Activated T-cell treated with anti-CD3 and anti-CD28 coated beads for 1 hour (primary cell): ENCODE measurements around the gene CYSRT1.
"Not testable (repeated sequence)": the region's sequence is repeated elsewhere in the genome, so short reads cannot be mapped to it uniquely, and the experiment has no call there.

Source experiments
- DNase-seq: peaks from one replicate; pipeline ENCODE4 v3.0.0-alpha.2; 2020; ENCODE audit warnings: low read depth

CYSRT1 gene

GRCh38 chr9:137252555-137253506 is 27.9 kb downstream of the CYSRT1 start:
- no peak for DNase-seq

GRCh38 chr9:137253717-137254623 is 29.0 kb downstream of the CYSRT1 start:
- DNase-seq = no peak

- peak; percentile 98 for DNase-seq
These were observed 29.9 kb downstream of the CYSRT1 start, which contains the start of gene NELFB for GRCh38 chr9:137254624-137255447. TSS of gene NELFB (plus strand) at chr9:137255327.

- no peak for DNase-seq
These were observed 30.6 kb downstream of the CYSRT1 start for GRCh38 chr9:137255448-137256114.

DNA sequence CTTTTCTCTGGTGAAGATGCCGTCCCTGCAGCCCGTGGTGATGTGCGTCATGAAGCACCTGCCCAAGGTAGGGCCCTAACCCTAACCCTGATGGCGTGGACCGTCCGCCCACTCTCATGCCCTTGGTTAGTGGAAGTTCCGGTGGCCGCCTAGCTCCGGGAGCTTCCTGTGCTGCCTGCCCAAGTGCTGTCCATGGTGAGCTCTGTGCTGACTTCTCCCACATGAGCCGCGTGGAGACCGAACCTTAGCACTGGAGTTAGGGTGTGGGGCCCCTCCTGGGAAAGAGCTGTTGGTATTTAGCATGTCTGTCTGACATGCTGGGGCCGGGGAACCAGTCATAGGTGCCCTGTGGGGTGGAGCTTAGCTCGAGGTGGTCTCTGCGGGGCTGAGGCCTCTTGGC is 31.4 kb downstream of the CYSRT1 start:
- DNase-seq = no peak

GRCh38 chr9:137256856-137257255 is 31.9 kb downstream of the CYSRT1 start:
- no peak for DNase-seq

DNA sequence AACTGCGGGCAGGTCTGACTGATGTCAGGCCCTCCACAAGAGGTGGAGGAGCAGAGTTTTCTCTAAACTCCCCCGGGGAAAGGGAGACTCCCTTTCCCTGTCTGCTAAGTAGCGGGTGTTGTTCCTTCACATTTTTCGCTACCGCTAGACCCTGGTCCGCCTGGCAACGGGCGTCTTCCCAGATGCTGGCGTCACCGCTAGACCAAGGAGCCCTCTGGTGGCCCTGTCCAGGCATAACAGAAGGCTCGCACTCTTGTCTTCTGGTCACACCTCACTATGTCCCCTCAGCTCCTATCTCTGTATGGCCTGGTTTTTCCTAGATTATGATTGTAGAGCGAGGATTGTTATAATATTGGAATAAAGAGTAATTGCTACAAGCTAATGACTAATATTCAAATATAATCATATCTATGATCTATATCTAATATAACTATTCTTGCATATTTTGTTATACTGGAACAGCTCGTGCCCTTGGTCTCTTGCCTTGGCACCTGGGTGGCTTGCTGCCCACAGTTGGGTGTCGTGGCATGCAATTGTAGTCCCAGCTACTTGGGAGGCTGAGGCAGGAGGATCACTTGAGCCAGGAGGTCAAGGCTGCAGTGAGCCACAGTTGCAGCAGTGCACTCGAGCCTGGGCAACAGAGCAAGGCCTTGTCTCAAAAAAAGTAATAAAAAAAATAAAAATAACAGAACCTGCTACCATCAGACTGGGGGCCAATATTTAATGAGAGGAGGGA is 37.4 kb downstream of the CYSRT1 start:
- DNase-seq = not testable (repeated sequence)

DNA sequence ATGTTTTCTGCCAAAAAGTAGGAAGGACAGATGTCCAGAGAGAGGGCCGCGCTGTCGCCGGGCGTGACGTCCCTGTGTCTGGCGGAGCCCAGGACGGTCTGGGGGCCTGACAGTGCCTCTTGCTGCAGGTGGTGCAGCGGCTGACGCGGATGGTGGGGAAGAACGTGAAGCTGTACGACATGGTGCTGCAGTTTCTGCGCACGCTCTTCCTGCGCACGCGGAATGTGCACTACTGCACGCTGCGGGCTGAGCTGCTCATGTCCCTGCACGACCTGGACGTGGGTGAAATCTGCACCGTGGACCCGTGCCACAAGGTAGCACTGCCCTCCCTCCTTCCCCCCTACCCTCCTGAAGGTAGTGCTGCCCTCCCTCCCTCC is 37.9 kb downstream of the CYSRT1 start:
- DNase-seq = no peak

- no peak for DNase-seq
These were observed 38.5 kb downstream of the CYSRT1 start for GRCh38 chr9:137263506-137263905.

DNA sequence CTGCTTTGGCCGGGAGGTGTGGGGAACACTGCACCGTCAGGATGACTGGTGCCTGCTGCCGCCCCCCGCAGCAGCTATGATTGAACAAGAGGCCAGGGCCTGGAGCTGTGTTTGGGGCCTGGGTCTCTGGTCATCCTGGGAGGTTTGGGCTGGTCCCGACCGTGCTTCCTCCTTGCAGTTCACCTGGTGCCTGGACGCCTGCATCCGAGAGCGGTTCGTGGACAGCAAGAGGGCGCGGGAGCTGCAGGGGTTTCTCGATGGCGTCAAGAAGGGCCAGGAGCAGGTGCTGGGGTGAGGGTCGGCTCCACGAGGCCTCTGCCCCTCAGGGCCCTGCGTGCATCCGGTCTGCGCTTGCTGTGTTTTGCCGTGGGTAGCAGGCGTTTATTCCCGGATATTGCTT is 39.1 kb downstream of the CYSRT1 start:
- DNase-seq = no peak

DNA sequence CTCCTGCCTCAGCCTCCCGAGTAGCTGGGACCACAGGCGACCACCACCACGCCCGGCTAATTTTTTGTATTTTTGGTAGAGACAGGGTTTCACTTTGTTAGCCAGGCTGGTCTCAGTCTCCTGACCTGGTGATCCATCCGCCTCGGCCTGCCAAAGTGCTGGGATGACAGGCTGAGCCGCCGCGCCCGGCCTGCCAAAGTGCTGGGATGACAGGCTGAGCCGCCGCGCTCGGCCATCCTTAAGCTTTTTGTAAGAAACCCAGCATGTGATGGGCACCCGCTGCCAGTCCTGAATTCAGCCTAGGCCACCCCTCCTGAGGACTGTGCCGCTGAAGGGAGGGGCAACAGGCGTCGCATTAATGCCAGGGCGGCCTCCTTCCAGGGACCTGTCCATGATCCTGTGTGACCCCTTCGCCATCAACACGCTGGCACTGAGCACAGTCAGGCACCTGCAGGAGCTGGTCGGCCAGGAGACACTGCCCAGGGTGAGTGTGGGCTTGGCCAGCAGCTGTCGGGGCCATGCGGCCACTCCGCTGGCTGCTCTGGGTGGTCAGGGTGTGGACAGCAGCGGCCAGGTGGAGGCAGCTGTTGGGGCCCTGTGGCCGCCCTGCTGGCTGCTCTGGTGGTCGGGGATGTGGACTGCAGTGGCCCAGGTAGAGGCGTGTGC is 40.7 kb downstream of the CYSRT1 start:
- DNase-seq = no peak

DNA sequence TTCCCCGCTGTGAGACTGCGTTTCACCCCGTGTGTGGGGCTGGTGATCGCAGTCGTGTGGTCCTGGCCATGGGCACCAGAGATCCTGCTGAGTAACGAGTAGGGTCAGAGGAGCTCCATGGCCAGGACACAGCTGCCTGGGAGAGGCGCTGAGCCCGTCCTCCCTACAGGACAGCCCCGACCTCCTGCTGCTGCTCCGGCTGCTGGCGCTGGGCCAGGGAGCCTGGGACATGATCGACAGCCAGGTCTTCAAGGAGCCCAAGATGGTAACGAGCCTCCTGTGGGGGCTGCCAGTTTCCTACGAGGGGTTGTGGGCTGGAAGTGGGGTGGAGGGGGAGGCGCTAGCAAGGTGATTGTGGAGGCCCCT is 41.2 kb downstream of the CYSRT1 start:
- no peak for DNase-seq

DNA sequence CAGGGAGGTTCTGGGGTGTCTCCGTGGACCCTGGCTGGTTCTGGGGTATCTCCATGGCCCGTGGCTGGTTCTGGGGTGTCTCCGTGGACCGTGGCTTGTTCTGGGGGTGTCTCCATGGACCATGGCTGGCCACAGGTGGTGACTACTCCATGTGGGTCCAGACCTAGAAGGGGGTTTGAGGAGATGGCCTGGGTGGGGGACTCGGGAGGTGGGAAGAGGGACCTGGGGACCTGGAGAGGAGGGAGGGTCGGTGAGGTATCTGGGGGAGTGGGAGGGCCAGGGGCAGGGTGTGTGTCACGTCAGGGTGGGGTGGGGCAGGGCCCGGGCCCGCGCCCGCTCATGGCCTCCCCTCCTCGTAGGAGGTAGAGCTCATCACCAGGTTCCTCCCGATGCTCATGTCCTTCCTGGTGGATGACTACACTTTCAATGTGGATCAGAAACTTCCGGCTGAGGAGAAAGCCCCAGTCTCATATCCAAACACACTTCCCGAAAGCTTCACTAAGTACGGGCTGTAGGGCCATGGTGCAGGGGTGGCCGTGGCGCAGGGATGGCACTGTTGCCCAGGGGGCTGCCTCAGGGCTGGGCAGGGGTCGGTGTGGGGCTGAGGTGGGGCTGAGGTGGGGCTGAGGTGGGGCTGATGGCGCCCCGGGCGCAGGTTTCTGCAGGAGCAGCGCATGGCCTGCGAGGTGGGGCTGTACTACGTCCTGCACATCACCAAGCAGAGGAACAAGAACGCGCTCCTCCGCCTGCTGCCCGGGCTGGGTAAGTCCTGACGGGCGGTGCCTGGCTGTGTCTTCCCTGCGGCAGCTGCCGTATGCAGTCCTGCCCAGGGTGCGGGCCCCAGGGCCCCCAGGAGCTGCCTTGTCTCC is 41.8 kb downstream of the CYSRT1 start:
- DNase-seq = no peak

GRCh38 chr9:137267933-137268355 is 43.0 kb downstream of the CYSRT1 start:
- DNase-seq = no peak

GRCh38 chr9:137268538-137269201 is 43.7 kb downstream of the CYSRT1 start:
- no peak for DNase-seq

DNA sequence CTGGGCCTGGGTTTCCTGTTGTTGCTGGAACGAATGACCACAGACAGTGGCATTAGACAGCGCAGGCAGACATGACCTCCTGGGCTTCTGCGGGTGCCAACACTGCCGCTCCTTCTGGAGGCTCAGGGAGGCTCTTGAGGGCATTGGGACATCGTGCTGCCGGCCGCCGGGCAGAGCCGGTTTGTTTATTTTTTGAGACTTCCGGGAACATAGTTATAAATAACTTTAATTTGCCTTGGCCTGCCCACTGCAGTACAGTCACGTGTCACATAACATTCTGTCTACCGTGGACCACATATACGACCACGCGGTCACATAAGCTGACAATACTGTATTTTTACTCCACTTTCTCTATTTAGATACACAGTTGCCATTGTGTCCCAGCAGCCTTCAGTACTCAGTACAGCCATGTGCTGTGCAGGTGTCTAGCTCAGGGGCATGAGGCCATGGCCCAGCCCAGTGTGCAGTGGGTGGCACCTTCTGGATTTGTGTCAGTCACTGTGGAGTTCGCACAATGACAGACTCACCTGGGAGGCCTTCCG is 44.3 kb downstream of the CYSRT1 start:
- DNase-seq = no peak

- DNase-seq = no peak
These were observed 46.1 kb downstream of the CYSRT1 start for GRCh38 chr9:137270929-137271695.

DNA sequence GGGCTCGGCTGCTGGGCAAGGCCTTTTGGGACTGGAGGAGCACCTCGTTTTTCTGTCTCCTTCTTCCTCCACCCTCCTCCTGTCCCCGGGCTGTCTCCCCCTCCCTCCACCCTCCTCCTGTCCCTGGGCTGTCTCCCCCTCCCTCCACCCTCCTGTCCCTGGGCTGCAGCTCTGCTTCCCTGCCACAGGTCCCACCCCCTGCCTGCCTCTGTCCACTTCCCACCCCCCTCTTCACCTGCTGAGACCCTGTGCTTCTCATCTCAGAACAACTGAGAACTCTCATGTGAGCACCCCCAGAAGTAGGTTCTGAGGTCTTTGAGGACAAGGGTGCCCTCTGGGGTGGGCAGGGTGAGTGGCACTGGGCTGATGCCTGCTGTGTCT is 46.7 kb downstream of the CYSRT1 start:
- DNase-seq = no peak
